WTC11 (cell line): ENCODE measurements around the gene BUD23.

Source experiments
- CTCF ChIP-seq: fragments of 200-600 bp; IDR thresholded peaks from 2 replicates; pipeline ENCODE4 v1.8.0; 2022; ENCODE audit warnings: antibody characterized with exemption
- EMX1 ChIP-seq: fragments of 250-450 bp; sonication (Bioruptor Pico); IDR thresholded peaks from 2 replicates; pipeline ENCODE4 v1.8.0; 2021; ENCODE audit warnings: mild to moderate bottlenecking
- ERG ChIP-seq: fragments of 250-450 bp; sonication (Bioruptor Pico); IDR thresholded peaks from 2 replicates; pipeline ENCODE4 v1.8.0; 2021; ENCODE audit warnings: mild to moderate bottlenecking
- FOXJ3 ChIP-seq: sonication (generic); formaldehyde crosslinking; IDR thresholded peaks from 2 replicates; pipeline ENCODE4 v1.9.0; 2021; ENCODE audit warnings: missing genetic modification reagents, mild to moderate bottlenecking, borderline replicate concordance
- FOXK1 ChIP-seq: sonication (generic); formaldehyde crosslinking; IDR thresholded peaks from 2 replicates; pipeline ENCODE4 v1.8.0; 2022; ENCODE audit warnings: mild to moderate bottlenecking, moderate library complexity, missing genetic modification reagents
- IRF1 ChIP-seq: sonication (generic); formaldehyde crosslinking; IDR thresholded peaks from 2 replicates; pipeline ENCODE4 v1.8.0; 2023; ENCODE audit warnings: missing genetic modification reagents
- JUN ChIP-seq: sonication (generic); formaldehyde crosslinking; IDR thresholded peaks from 2 replicates; pipeline ENCODE4 v1.8.0; 2023; ENCODE audit warnings: mild to moderate bottlenecking, missing genetic modification reagents
- MAX ChIP-seq: sonication (generic); formaldehyde crosslinking; IDR thresholded peaks from 2 replicates; pipeline ENCODE4 v1.8.0; 2022; ENCODE audit warnings: mild to moderate bottlenecking, missing genetic modification reagents
- NR3C1 ChIP-seq: sonication (generic); formaldehyde crosslinking; conservative IDR thresholded peaks from 2 replicates; pipeline ENCODE4 v1.8.1; 2023; ENCODE audit warnings: low read depth, mild to moderate bottlenecking, missing genetic modification reagents
- SMAD3 ChIP-seq: sonication (generic); formaldehyde crosslinking; IDR thresholded peaks from 2 replicates; pipeline ENCODE4 v1.8.0; 2022; ENCODE audit warnings: missing genetic modification reagents, mild to moderate bottlenecking, borderline replicate concordance
- SMAD4 ChIP-seq: sonication (generic); formaldehyde crosslinking; IDR thresholded peaks from 2 replicates; pipeline ENCODE4 v1.8.0; 2022; ENCODE audit warnings: mild to moderate bottlenecking, missing genetic modification reagents
- TEAD4 ChIP-seq: sonication (generic); formaldehyde crosslinking; IDR thresholded peaks from 2 replicates; pipeline ENCODE4 v1.8.0; 2022; ENCODE audit warnings: mild to moderate bottlenecking, missing genetic modification reagents
- ZBTB21 ChIP-seq: sonication (generic); formaldehyde crosslinking; IDR thresholded peaks from 2 replicates; pipeline ENCODE4 v1.8.1; 2023; ENCODE audit warnings: mild to moderate bottlenecking, missing genetic modification reagents, borderline replicate concordance
- TF ChIP-seq, protein P1 (sequence below): sonication (generic); formaldehyde crosslinking; IDR thresholded peaks from 2 replicates; pipeline ENCODE4 v1.8.1; 2023; ENCODE audit warnings: mild to moderate bottlenecking, missing genetic modification reagents, borderline replicate concordance

- TF ChIP-seq ERG (CRISPR knock-in tag) (no peak), CTCF (no peak), EMX1 (CRISPR knock-in tag) (no peak), ZBTB21 (CRISPR knock-in tag) (no peak), FOXK1 (no peak), SMAD3 (CRISPR knock-in tag) (no peak), SMAD4 (no peak), JUN (CRISPR knock-in tag) (no peak), MAX (CRISPR knock-in tag) (no peak), FOXJ3 (CRISPR knock-in tag) (no peak), NR3C1 (CRISPR knock-in tag) (no peak), TEAD4 (CRISPR knock-in tag) (no peak), IRF1 (CRISPR knock-in tag) (no peak)
- TF ChIP-seq, protein P1, sequence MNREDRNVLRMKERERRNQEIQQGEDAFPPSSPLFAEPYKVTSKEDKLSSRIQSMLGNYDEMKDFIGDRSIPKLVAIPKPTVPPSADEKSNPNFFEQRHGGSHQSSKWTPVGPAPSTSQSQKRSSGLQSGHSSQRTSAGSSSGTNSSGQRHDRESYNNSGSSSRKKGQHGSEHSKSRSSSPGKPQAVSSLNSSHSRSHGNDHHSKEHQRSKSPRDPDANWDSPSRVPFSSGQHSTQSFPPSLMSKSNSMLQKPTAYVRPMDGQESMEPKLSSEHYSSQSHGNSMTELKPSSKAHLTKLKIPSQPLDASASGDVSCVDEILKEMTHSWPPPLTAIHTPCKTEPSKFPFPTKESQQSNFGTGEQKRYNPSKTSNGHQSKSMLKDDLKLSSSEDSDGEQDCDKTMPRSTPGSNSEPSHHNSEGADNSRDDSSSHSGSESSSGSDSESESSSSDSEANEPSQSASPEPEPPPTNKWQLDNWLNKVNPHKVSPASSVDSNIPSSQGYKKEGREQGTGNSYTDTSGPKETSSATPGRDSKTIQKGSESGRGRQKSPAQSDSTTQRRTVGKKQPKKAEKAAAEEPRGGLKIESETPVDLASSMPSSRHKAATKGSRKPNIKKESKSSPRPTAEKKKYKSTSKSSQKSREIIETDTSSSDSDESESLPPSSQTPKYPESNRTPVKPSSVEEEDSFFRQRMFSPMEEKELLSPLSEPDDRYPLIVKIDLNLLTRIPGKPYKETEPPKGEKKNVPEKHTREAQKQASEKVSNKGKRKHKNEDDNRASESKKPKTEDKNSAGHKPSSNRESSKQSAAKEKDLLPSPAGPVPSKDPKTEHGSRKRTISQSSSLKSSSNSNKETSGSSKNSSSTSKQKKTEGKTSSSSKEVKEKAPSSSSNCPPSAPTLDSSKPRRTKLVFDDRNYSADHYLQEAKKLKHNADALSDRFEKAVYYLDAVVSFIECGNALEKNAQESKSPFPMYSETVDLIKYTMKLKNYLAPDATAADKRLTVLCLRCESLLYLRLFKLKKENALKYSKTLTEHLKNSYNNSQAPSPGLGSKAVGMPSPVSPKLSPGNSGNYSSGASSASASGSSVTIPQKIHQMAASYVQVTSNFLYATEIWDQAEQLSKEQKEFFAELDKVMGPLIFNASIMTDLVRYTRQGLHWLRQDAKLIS (CRISPR knock-in tag) = no peak
Measured at GRCh38 chr7:73738220-73738611, 54.8 kb downstream of the BUD23 start.
